ENCODE results near the gene HTRA3. TPM values are rescaled to one million over a fixed set of nuclear protein-coding genes. Genes with fewer than 3 reads are reported as not detected.

The HTRA3 gene
- total RNA-seq, 2 donors from 2014 or later = 52.6 to 55.5 TPM

- Histone ChIP-seq H3K36me3 (no peaks in the 10 kb centered on the region), H3K27me3 (replicated peaks; ENCODE audit: insufficient read depth) (no peaks in the 10 kb centered on the region), H3K4me1 (ENCODE audit: control insufficient read depth in 1 of 2, low read depth in 2 of 2) (peaks cover 12 to 32% of the 10 kb centered on the region in 2 donors), H3K27ac (no peak overlapping the region), H3K4me3 (no peak overlapping the region), H3K9me3 (no peaks in the 10 kb centered on the region)
- DNase-seq (ENCODE audit: low spot score) = no peak
- TF ChIP-seq, protein P1, sequence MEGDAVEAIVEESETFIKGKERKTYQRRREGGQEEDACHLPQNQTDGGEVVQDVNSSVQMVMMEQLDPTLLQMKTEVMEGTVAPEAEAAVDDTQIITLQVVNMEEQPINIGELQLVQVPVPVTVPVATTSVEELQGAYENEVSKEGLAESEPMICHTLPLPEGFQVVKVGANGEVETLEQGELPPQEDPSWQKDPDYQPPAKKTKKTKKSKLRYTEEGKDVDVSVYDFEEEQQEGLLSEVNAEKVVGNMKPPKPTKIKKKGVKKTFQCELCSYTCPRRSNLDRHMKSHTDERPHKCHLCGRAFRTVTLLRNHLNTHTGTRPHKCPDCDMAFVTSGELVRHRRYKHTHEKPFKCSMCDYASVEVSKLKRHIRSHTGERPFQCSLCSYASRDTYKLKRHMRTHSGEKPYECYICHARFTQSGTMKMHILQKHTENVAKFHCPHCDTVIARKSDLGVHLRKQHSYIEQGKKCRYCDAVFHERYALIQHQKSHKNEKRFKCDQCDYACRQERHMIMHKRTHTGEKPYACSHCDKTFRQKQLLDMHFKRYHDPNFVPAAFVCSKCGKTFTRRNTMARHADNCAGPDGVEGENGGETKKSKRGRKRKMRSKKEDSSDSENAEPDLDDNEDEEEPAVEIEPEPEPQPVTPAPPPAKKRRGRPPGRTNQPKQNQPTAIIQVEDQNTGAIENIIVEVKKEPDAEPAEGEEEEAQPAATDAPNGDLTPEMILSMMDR (IDR thresholded peaks at IDR 0.05) = no peak
- no peak for ATAC-seq (ENCODE audit: insufficient number of reproducible peaks, low FRiP score, low read depth)
Observed at GRCh38 chr4:8333726-8334460, 64.3 kb downstream of the HTRA3 start.

- Histone ChIP-seq H3K36me3 (no peaks in the 10 kb centered on the region), H3K27ac (no peak overlapping the region), H3K9me3 (no peaks in the 10 kb centered on the region), H3K4me3 (no peak overlapping the region), H3K27me3 (replicated peaks; ENCODE audit: insufficient read depth) (no peaks in the 10 kb centered on the region), H3K4me1 (ENCODE audit: control insufficient read depth in 1 of 2, low read depth in 2 of 2) (peaks cover 8 to 23% of the 10 kb centered on the region in 2 donors)
- TF ChIP-seq, protein P1 (IDR thresholded peaks at IDR 0.05) = no peak
- DNase-seq (ENCODE audit: low spot score) (no peak), ATAC-seq (ENCODE audit: insufficient number of reproducible peaks, low FRiP score, low read depth) (no peak)
Observed at GRCh38 chr4:8334786-8335460, 65.4 kb downstream of the HTRA3 start.

GRCh38 chr4:8335848-8336247 lies 66.3 kb downstream of the HTRA3 start:
- Histone ChIP-seq H3K4me3 (no peak overlapping the region), H3K36me3 (no peaks in the 10 kb centered on the region), H3K27ac (no peak overlapping the region), H3K4me1 (ENCODE audit: control insufficient read depth in 1 of 2, low read depth in 2 of 2) (peaks cover 2 to 23% of the 10 kb centered on the region in 2 donors), H3K9me3 (no peaks in the 10 kb centered on the region), H3K27me3 (replicated peaks; ENCODE audit: insufficient read depth) (no peaks in the 10 kb centered on the region)
- TF ChIP-seq, protein P1 (IDR thresholded peaks at IDR 0.05) = no peak
- ATAC-seq (ENCODE audit: insufficient number of reproducible peaks, low FRiP score, low read depth) (no peak), DNase-seq (ENCODE audit: low spot score) (no peak)

DNA sequence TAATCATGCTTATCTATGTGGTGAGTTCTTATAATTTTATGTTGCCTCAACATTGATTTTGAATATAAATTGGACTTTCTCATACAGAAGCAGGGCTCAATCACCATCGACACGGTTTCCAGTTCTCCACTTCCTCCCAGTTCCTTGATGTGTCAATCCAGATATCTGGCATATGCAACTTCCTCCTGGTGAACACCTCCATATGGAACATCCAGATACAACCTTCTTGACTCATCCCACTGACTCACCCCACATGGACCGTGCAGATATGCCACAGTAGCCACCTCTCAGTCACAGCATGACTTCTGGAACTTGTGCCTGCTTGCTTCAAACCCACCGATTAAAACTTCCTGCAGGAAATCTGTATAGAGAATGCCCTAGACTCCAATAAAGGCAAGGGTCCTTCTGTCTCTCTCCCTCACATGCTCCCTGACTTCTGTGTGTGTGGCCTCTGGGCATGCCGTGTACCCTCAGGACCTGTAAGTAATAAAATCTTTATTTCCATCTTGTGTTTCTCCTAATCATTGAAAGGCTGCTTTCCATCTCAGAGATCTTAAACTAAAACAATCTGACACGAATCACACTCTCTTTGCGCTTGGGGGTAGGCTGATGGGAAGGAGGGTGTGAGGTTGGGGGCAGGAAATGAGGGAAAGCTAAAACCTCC lies 67.0 kb downstream of the HTRA3 start:
- no peak overlapping the region for H3K4me3 ChIP-seq
- H3K9me3 ChIP-seq = no peaks in the 10 kb centered on the region
- no peaks in the 10 kb centered on the region for H3K27me3 ChIP-seq (replicated peaks; ENCODE audit: insufficient read depth)
- H3K36me3 ChIP-seq = no peaks in the 10 kb centered on the region
- peaks cover 2 to 23% of the 10 kb centered on the region in 2 donors for H3K4me1 ChIP-seq (ENCODE audit: control insufficient read depth in 1 of 2, low read depth in 2 of 2)
- H3K27ac ChIP-seq = no peak overlapping the region
- TF ChIP-seq, protein P1 (IDR thresholded peaks at IDR 0.05) = no peak
- ATAC-seq (ENCODE audit: insufficient number of reproducible peaks, low FRiP score, low read depth) (no peak), DNase-seq (ENCODE audit: low spot score) (no peak)

DNA sequence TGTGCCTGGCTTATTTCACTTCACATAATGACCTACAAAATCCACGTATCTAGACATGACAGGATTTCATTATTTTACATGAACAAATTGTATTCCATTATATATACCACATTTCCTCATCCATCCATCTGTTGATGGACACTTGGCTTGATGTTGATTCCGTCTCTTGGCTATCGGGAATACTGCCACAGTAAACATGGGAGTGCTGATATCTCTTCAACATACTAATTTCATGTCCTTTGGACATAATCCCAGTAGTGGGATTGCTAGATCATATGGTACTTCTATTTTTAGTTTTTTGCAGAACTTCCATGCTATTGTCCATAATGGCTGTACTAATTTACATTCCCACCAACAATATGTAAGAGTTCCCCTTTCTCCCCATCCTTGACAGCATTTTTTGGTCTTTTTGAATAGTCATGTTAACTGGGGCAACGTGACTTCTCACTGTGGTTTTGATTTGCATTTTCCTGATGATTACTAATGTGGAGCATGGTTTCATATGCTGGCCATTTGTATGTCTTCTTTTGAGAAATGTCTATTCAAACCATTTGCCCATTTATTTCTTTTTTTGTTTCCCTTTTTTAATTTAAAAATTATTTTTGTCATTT lies 68.9 kb downstream of the HTRA3 start:
- no peaks in the 10 kb centered on the region for H3K36me3 ChIP-seq
- ATAC-seq (ENCODE audit: insufficient number of reproducible peaks, low FRiP score, low read depth) = no peak
- TF ChIP-seq, protein P1 (IDR thresholded peaks at IDR 0.05) = no peak
- H3K4me3 ChIP-seq = no peak overlapping the region
- H3K27ac ChIP-seq = no peak overlapping the region
- DNase-seq (ENCODE audit: low spot score) = no peak
- H3K27me3 ChIP-seq (replicated peaks; ENCODE audit: insufficient read depth) = no peaks in the 10 kb centered on the region
- peaks cover 2 to 27% of the 10 kb centered on the region in 2 donors for H3K4me1 ChIP-seq (ENCODE audit: control insufficient read depth in 1 of 2, low read depth in 2 of 2)
- no peaks in the 10 kb centered on the region for H3K9me3 ChIP-seq

Measured in thoracic aorta (tissue), 2 donors.